Muscle of leg (tissue), 11 donors: ENCODE measurements around the gene MSI2. TPM values are rescaled to one million over a fixed set of nuclear protein-coding genes. Genes with fewer than 3 reads are reported as not detected.

Source experiments
- DNase-seq: peaks from one replicate; pipeline ENCODE4 v3.0.0; 2013
- H3K27ac ChIP-seq: one replicate; pipeline ENCODE4 v1.5.1; 2013; ENCODE audit warnings: mild to moderate bottlenecking, low read length, control low read depth
- H3K27me3 ChIP-seq: one replicate; pipeline ENCODE4 v1.6.1; 2013; ENCODE audit warnings: low read length; ENCODE audit not compliant: control insufficient read depth, insufficient read depth
- H3K36me3 ChIP-seq: one replicate; pipeline ENCODE4 v1.6.1; 2013; ENCODE audit warnings: low read length; ENCODE audit not compliant: control insufficient read depth, insufficient read depth
- H3K4me1 ChIP-seq: one replicate; pipeline ENCODE4 v1.6.1; 2013; ENCODE audit warnings: low read length; ENCODE audit not compliant: control insufficient read depth, insufficient read depth
- H3K4me3 ChIP-seq: one replicate; pipeline ENCODE4 v1.5.1; 2013; ENCODE audit warnings: low read length, control low read depth
- H3K9me3 ChIP-seq: replicated peaks from 2 replicates; pipeline ENCODE4 v1.6.1; 2013; ENCODE audit warnings: low read depth, low read length; ENCODE audit not compliant: control insufficient read depth
- WGBS: methylation state at CpG from one replicate; pipeline ENCODE4 v1.1.5; 2013; ENCODE audit warnings: missing lambda C conversion rate; ENCODE audit not compliant: insufficient coverage; 5-methylcytosine and 5-hydroxymethylcytosine counted together
- polyA plus RNA-seq, 8 donors: library from polyadenylated mRNA; unstranded; fragments of 120-200 nt; gene quantifications; one replicate each; pipeline versions ENCODE4 v1.2.1 to v1.2.3, GENCODE V29; 2013; ENCODE audit warnings: inconsistent platforms in 1 of 8, low replicate concordance in 1 of 8; ENCODE audit not compliant: insufficient read length in 8 of 8, insufficient read depth in 1 of 8
- total RNA-seq: library from RNA; stranded (reverse); fragments of 120-200 nt; gene quantifications from one replicate; pipeline ENCODE4 v1.2.4, GENCODE V29; 2013

MSI2 gene
- total and polyA plus RNA-seq, 9 donors = 21.5 to 32.0 (median 27.4) TPM

DNA sequence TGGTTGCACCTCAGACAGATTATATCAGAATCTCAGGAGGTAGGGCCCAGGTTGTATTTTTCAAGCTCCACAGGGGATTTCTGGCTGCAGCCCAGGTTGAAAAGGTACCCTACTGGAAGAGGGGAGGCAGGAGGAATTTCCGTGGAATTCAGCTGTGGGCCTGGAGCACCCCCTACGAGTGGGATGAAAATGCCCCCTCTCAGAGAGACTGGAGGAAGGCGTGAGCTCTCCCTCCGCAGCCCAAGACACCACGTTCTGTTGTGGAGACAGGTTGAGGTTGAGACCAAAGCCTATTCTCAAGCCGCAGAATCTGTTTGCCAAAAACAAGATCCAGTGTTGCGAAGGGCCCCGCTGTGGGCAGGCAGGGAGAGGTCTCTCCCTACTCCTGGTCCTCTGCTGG is 386.7 kb downstream of the MSI2 start:
- no peak overlapping the region for H3K4me3 ChIP-seq
- WGBS = 87% methylated on average over 8 of the region's 8 CpGs
- no peaks in the 10 kb centered on the region for H3K27me3 ChIP-seq
- no peak for DNase-seq
- no peaks in the 10 kb centered on the region for H3K36me3 ChIP-seq
- peaks cover 3% of the 10 kb centered on the region for H3K4me1 ChIP-seq
- no peaks in the 10 kb centered on the region for H3K9me3 ChIP-seq
- no peak overlapping the region for H3K27ac ChIP-seq

DNA sequence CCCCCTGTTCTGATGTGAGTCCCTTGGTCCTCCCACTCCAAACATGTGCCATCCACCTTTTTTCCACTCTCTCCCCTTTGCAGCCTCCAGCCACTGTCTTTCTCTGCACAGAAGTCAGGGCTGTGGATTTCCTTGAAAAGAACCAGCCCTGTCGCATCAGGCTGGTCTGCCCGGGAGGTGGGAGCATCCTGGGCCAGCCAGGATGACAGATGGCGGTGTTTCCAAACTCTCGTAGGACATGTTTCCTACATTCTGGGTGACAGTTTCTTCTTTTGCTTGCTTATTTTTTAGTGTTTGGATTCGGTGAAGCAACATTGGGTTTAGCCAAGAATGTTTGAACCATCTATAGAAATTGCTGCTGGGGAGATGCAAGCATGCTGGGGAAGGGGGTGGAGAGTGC is 388.0 kb downstream of the MSI2 start:
- Histone ChIP-seq H3K27ac (no peak overlapping the region), H3K36me3 (no peaks in the 10 kb centered on the region), H3K27me3 (no peaks in the 10 kb centered on the region), H3K4me1 (no peaks in the 10 kb centered on the region), H3K9me3 (no peaks in the 10 kb centered on the region), H3K4me3 (no peak overlapping the region)
- no peak for DNase-seq
- 80% methylated on average over 4 of the region's 5 CpGs for WGBS

DNA sequence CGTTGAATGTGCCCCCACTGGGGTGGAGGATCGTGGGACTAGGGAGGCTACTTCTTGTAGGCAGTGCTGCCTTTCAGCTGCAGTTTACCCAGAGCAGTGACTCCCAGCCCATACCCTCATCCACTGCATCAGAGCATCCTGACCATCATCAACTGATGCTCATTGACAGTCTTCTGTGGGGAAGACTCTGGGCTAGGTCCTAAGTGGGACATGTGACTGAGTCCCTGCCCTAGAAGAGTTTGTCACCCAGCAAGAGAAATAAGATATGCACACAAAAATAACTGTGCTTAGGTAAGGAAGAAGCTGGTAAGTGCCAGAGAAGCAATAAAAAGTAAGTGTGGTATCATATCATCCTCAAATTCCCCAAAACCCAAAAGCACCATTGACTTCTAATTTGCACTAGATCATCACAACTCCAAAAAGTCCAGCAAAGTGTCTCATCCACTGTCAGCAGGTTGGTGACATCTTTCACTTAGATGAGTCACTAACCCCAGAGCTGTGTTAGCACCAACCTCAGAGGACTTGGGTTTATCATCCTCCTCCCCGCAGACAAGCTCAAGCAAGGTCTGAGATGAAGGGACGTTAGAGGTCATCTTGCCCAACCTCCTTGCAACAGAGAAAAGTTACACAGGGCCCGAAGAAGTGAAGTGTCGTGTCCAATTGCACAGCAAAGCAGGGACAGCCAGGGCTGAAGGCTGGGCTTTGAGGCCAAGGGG is 389.8 kb downstream of the MSI2 start:
- Histone ChIP-seq H3K4me1 (no peaks in the 10 kb centered on the region), H3K4me3 (no peak overlapping the region), H3K27ac (no peak overlapping the region), H3K36me3 (no peaks in the 10 kb centered on the region), H3K9me3 (no peaks in the 10 kb centered on the region), H3K27me3 (no peaks in the 10 kb centered on the region)
- WGBS = 76% methylated on average over 2 of the region's 6 CpGs
- no peak for DNase-seq

DNA sequence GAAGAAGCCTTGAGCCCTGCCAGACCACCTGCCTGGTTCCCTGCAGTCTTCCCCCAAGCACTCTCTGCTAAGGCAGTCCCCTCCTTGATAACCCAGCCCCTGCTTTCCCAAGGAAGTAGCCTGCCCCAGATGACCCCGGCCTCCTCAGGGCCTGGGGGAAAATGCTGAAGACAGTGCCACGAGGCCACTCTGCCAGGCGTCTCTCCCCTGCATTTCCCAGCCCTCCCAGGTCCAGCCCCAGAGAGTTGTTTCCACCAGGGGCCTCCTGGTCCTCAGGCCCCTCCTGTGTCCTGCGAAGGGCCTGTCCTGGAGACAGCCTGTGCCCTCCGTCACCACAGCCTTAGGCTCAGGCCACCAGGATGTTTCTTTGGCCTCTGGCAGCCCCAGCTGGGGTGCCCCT is 392.4 kb downstream of the MSI2 start:
- H3K27me3 ChIP-seq = no peaks in the 10 kb centered on the region
- no peaks in the 10 kb centered on the region for H3K36me3 ChIP-seq
- no peak overlapping the region for H3K27ac ChIP-seq
- no peak overlapping the region for H3K4me3 ChIP-seq
- H3K9me3 ChIP-seq = no peaks in the 10 kb centered on the region
- peaks cover 5% of the 10 kb centered on the region for H3K4me1 ChIP-seq
- WGBS = 66% methylated on average over 5 of the region's 5 CpGs
- no peak for DNase-seq

DNA sequence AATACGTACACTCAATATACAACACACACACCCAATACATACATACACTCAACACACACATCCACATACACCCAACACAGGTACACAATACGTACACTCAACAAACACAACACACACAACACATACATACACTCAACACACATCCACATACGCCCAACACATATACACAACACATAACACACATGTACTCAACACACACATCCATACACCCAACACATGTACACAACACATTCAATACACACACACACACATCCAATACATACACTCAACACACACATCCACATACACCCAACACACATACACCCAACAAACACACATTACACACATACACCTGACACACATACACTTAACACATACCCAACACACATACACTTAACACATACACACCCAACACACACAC is 392.9 kb downstream of the MSI2 start:
- DNase-seq = no peak
- H3K27me3 ChIP-seq = no peaks in the 10 kb centered on the region
- H3K27ac ChIP-seq = no peak overlapping the region
- no peaks in the 10 kb centered on the region for H3K9me3 ChIP-seq
- no peaks in the 10 kb centered on the region for H3K36me3 ChIP-seq
- H3K4me1 ChIP-seq = peaks cover 5% of the 10 kb centered on the region
- WGBS = 98% methylated on average over 3 of the region's 3 CpGs
- no peak overlapping the region for H3K4me3 ChIP-seq

DNA sequence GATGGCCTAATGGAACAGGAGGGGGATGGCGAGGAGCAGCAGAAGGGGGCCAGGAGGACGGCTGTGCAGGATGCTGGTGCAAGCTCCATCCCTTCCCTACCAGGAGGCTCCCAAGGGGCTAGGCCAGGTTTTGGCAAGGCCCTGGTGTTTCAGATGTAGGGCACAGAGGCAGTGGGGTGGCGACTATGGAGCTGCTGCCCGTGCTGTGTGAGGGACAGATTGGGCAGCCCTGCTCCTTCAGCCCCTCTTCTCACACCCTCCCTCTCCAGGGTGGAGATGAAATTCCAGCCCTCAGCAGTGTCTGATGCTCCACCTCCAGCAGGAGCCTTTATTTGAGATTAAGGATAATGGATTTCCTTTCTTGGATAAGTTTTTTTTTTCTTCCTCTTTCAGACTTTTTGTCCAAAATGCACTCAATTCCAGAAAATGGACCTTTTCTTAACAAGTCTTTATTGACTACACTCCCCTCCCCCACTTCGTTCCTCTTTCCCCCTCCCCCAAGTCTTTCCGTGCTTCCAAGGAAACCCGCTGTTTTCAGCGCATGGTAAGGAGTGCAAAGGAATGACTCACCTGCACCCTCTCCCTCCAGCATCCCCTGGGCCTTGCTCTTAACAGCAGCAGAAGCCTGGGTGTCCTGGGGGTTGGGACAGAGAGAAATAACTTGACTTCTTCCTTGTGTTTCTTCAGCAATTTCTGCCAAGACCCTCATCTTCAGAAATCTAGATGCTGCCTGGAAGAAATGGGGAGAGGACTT is 393.6 kb downstream of the MSI2 start:
- DNase-seq = no peak
- Histone ChIP-seq H3K27me3 (no peaks in the 10 kb centered on the region), H3K4me3 (no peak overlapping the region), H3K9me3 (no peaks in the 10 kb centered on the region), H3K36me3 (no peaks in the 10 kb centered on the region), H3K27ac (no peak overlapping the region), H3K4me1 (peaks cover 5% of the 10 kb centered on the region)
- WGBS = no CpG with 5 or more reads among the region's 8 CpGs

DNA sequence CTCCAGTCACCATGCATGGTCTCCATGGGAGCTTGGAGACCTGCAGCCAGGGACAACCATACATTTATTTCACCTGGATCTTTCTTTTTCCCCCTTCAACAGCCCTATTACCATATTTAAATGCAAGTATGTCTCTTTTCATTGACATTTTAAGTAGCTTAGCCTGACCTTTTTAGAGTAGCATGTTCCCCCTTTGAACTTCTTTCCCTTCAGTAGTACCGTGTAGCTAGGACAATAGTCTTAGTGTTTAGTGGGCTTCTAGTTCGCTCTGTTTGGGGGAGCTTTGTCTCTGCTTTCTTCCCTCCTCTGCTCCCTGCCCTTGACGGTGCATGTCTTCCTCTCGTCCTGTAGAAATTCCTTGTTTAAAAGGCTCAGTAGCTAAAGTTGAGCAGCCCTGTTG is 394.2 kb downstream of the MSI2 start:
- Histone ChIP-seq H3K4me3 (no peak overlapping the region), H3K4me1 (peaks cover 5% of the 10 kb centered on the region), H3K9me3 (no peaks in the 10 kb centered on the region), H3K27ac (no peak overlapping the region), H3K27me3 (no peaks in the 10 kb centered on the region), H3K36me3 (no peaks in the 10 kb centered on the region)
- DNase-seq = no peak
- WGBS = no CpG with 5 or more reads among the region's 4 CpGs

DNA sequence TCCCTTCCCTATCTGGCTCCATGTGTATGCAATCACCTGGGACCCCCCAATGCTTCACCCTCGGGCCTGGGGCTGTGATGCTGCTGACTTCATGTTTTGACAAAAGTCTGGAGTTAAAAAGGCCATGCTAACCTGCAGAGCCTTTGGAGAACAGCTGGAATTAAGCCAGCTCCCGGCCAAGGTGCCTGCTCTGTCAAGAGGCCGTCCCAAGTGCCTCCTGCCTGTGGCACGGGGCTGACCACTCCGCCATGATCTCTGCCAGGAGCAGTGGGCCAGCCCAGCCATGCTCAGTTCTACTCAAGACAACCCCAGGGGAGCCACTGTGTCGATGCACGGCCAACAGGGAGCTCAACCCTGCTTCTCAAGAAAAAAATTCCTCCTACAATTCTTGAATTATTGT is 395.1 kb downstream of the MSI2 start:
- H3K36me3 ChIP-seq = no peaks in the 10 kb centered on the region
- peaks cover 5% of the 10 kb centered on the region for H3K4me1 ChIP-seq
- DNase-seq = no peak
- no peak overlapping the region for H3K27ac ChIP-seq
- H3K4me3 ChIP-seq = no peak overlapping the region
- H3K9me3 ChIP-seq = no peaks in the 10 kb centered on the region
- 93% methylated on average over 4 of the region's 7 CpGs for WGBS
- H3K27me3 ChIP-seq = no peaks in the 10 kb centered on the region

DNA sequence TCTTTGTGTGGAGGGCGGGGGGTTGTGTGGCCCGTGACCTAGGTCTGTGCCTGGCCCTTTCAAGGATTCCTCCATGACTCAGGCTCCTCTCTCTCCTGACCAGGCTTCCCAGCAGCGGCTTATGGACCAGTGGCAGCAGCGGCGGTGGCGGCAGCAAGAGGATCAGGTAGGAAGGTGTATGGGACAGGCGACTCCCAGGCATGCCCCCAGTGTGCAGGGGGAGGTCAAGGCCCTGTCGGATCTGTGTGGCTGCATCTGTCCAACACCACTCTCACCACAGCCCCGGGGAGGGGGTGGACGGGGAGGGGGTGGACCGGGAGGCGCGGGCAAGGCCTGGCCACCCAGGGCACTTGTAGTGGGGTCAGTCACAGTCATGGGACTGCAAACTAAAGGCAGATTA is 395.7 kb downstream of the MSI2 start:
- H3K27ac ChIP-seq = no peak overlapping the region
- H3K9me3 ChIP-seq = no peaks in the 10 kb centered on the region
- DNase-seq = no peak
- H3K36me3 ChIP-seq = no peaks in the 10 kb centered on the region
- WGBS = 89% methylated on average over 5 of the region's 13 CpGs
- H3K4me1 ChIP-seq = peaks cover 5% of the 10 kb centered on the region
- no peaks in the 10 kb centered on the region for H3K27me3 ChIP-seq
- no peak overlapping the region for H3K4me3 ChIP-seq

DNA sequence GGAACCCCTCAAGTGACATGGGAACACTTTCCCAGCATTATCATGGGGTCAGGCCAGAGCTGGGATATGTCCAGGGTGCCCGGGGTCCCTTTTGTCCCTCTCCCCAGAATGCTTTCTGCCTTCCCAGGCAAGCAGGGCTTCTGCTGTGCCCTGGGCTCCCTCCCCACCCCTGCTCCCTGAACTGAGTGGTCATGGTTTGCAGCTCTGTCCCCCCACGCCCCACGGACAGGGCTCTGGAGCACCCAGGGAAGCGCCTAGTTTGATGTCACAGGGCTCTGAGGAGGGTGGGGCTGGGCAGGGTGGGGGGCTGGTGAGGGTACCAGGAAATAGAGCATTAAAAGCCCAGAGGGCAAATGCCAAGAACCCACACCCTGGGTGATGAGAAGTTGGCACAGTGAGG is 396.5 kb downstream of the MSI2 start:
- DNase-seq = no peak
- H3K4me1 ChIP-seq = peaks cover 5% of the 10 kb centered on the region
- 100% methylated on average over 2 of the region's 4 CpGs for WGBS
- no peaks in the 10 kb centered on the region for H3K36me3 ChIP-seq
- H3K4me3 ChIP-seq = no peak overlapping the region
- H3K9me3 ChIP-seq = no peaks in the 10 kb centered on the region
- H3K27me3 ChIP-seq = no peaks in the 10 kb centered on the region
- no peak overlapping the region for H3K27ac ChIP-seq
